GM18858 (cell line): ENCODE measurements around the gene SOX6.
"Not testable (repeated sequence)": the region's sequence is repeated elsewhere in the genome, so short reads cannot be mapped to it uniquely, and the experiment has no call there.

Source experiments
- ATAC-seq: cut with Tn5 transposase; IDR thresholded peaks from one replicate; pipeline ENCODE4 v1.9.1; 2021; ENCODE audit not compliant: unreplicated experiment

Gene SOX6

DNA sequence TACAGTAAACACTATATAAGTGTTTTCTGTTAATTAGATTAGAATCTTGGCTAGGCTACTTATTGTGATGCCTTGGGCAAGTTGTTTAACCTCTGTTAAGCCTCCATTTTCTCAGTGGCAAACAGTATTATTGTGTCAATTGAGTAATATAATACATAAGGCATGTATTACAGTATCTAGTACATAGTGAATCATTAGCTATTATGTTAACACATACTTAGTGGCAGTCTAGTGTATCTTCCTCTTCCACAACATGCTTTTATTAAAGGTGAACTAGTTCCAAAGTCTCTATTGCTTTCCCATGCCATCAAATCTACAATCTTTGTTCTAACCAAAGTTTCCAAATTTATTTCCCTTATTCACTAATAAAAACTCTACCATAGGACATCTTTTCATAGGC, 200.9 kb downstream of the SOX6 start:
- ATAC-seq: no peak

GRCh38 chr11:16154715-16155396, 201.5 kb downstream of the SOX6 start:
- ATAC-seq: no peak

DNA sequence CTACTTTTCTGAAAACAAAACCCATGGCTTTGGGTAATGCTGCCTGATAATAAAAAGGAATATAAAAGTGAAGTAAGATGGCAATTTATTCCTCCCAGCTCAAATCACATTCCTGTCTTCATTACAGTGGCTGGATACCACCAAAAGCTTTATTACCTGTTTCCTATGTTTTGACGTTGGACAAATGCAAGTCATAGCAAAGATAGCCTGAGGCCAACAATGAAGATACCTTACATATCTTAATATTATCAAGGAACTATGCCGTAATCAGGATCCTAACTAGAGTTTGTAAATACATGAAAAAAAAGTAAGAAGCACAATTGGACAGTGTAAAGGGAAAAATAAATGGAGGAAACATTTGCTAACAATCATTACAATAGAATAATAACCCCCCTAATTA, 202.4 kb downstream of the SOX6 start:
- ATAC-seq: no peak

GRCh38 chr11:16151138-16151537, 205.2 kb downstream of the SOX6 start:
- ATAC-seq: no peak

DNA sequence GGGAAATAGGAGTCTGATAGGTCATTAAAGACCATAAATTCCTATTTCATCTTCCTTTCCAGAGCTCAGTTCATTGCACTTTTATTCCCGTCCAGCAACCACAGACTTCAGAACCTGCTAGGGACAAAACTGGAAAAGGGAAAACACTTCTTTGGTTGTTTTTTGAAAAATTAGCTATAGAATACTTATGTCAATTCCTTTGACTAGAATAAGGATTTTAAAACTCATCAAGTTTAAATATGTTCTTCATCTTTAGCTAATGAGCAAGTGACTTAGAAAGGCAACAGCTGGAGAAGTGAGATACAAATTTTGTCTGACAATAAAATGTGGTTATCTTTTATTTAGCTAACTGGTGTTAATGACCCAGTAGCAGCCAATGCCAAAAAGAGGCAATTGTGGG, 206.9 kb downstream of the SOX6 start:
- no peak for ATAC-seq

DNA sequence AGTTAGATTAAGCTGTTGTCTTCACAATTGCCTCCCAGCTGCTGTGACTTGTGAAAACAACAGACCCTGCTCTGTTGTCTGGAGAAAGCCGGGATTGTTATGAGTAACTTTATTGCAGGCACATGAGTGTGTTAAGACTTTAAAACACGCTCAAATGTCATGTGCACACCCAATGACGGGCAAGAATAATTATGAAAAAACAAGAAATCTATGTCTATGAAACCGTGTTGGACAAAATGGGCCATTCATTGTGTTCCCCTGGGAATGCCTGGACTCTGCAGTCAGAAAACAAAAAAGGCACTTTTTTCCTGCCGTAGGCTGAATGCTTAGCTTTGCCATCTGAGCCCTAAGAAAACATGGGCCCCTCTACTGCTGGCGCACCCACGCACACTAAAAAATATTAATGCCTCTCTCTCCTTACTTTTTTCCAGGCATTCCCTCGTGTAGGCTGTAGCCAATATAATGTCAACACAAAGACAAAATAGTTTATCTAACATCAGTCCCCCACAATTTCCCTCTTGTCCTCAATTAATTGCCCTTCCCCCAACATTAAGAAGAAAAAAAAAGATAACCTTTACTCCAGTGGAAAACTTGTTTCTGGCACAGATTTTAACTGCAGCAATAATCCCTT, 207.9 kb downstream of the SOX6 start:
- ATAC-seq: no peak

DNA sequence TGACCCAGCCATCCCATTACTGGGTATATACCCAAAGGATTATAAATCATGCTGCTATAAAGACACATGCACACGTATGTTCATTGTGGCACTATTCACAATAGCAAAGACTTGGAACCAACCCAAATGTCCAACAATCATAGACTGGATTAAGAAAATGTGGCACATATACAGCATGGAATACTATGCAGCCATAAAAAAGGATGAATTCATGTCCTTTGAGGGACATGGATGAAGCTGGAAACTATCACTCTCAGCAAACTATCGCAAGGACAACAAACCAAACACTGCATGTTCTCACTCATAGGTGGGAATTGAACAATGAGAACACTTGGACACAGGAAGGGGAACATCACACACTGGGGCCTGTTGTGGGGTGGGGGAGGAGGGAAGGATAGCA, 209.4 kb downstream of the SOX6 start:
- ATAC-seq: not testable (repeated sequence)

GRCh38 chr11:16141614-16142013, 214.7 kb downstream of the SOX6 start:
- ATAC-seq: not testable (repeated sequence)

DNA sequence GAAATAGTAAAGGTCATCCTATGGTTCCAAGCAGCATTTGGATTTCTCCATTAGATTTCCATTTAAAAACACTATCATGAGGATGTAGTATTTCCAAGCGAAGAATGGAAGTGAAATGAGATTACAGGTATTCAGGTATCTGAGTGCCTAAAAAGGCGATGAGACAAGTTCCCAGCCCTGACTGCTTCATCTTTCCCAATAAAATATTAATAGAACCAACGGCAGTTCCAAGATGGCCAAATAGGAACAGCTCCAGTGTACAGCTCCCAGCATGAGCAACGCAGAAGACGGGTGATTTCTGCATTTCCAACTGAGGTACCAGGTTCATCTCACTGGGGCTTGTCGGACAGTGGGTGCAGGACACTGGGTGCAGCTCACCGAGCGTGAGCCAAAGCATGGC, 215.2 kb downstream of the SOX6 start:
- not testable (repeated sequence) for ATAC-seq

- ATAC-seq: no peak
These were observed 219.5 kb downstream of the SOX6 start for GRCh38 chr11:16136792-16137390.

GRCh38 chr11:16133867-16134266, 222.5 kb downstream of the SOX6 start:
- no peak for ATAC-seq

GRCh38 chr11:16127732-16128131, 228.6 kb downstream of the SOX6 start:
- no peak for ATAC-seq

- ATAC-seq: no peak
These were observed 230.0 kb downstream of the SOX6 start for GRCh38 chr11:16126362-16126761.

GRCh38 chr11:16125796-16126195, 230.6 kb downstream of the SOX6 start:
- no peak for ATAC-seq

- ATAC-seq: no peak
These were observed 232.0 kb downstream of the SOX6 start for GRCh38 chr11:16124390-16124789.

DNA sequence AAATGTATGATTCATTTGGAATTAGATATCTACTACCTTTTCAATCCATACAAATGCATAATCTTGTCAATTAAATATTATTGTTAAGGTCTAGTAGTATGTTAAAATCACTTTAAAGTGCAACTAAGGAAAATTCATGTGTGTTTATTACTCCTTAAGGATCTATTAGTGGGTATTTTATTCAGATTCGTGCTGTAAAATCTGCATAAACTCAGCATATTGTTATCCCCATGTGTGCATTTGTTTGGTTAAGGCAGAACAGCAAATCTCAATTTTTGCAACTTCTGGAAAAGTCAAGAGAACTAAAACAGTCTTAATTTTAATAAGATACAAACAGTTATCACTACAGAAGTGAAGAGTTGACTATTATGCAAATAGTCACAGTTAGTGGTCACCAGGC, 234.5 kb downstream of the SOX6 start:
- ATAC-seq: no peak

DNA sequence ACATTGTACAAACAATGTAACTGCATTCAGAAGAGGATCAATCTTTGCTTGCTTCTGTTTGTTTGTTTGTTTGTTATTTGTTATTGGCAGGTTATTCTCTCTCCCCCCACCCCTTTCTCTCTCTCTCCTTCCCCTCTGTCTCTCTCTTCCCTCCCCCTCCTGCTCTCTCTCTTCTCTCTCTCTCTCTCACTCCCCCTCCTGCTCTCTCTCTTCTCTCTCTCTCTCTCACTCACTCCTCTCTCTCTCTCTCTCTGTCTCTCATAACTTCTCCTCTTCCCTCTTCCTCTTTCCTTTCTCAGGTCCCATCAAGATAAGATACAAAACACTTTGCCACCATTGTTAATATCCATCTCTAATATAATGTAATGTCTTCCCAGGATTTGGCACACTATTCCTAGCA, 236.3 kb downstream of the SOX6 start:
- ATAC-seq: no peak

DNA sequence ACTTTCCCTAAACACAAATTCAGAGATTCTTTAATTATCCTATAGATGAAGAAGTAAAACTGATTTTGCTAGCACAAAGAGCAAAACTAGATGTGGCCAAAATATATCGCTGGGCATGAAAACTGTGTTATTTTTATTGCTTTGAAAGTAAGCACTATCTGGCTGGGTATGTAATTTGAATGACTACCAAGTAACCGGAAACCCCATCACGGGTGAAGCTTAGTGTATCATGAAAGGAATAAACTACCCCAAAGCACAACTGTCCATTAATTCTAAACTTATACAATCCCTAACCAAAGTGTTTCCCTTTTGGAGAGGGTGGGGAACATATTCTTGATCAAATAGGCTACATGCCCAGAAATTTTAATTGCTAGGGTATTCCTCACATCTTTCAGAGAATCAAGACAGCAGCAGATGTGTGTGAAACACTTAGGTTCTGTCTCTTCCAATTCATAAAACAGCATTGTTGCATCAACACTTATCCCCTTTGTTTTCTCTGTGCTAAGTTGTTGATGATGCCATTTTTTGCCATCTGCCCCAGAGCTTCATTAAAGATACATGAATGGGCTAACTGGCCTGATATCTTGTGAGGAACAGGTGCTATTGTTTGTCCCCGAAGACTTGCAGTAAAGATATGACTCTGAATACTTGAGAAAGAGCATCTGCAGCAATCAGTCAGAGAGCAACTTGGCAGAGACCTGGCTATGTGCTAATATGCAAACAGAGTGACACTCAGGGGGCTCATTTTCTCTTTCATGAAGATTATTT, 238.2 kb downstream of the SOX6 start:
- no peak for ATAC-seq

GRCh38 chr11:16114978-16115871, 241.1 kb downstream of the SOX6 start:
- no peak for ATAC-seq

GRCh38 chr11:16114431-16114830, 241.9 kb downstream of the SOX6 start:
- ATAC-seq: no peak

- no peak for ATAC-seq
These were observed 244.7 kb downstream of the SOX6 start for GRCh38 chr11:16111690-16112089.
